HuH-7 (cell line): ENCODE data around the gene ADK.
"Not testable (repeated sequence)": the region's sequence is repeated elsewhere in the genome, so short reads cannot be mapped to it uniquely, and the experiment has no call there.

Experiments
- DNase-seq: peaks from one replicate; pipeline ENCODE4 v3.0.0; 2011; ENCODE audit warnings: low spot score

ADK gene

DNA sequence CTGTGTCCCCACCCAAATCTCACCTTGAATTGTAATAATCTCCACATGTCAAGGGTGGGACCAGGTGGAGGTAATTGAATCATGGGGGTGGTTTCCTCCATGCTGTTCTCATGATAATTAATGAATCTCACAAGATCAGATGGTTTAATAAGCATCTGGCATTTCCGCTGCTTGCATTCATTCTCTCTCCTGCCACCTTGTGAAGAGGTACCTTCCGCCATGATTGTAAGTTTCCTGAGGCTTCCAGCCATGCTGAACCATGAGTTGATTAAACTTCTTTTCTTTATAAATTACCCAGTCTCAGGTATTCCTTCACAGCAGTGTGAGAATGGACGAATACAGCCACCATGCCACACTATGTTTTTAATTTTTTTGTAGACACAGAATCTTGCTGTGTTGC is 345.3 kb downstream of the ADK start:
- DNase-seq, result not testable (repeated sequence)

DNA sequence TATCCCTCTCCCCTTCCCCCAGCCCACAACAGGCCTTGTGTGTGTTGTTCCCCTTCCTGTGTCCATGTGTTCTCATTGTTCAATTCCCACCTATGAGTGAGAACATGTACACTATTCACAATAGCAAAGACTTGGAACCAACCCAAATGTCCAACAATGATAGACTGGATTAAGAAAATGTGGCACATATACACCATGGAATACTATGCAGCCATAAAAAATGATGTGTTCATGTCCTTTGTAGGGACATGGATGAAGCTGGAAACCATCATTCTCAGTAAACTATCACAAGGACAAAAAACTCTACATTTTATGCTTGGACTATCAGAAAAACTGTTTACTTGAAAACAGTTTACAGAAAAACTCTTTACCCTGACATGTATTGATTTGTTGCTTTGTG is 347.6 kb downstream of the ADK start:
- not testable (repeated sequence) for DNase-seq

DNA sequence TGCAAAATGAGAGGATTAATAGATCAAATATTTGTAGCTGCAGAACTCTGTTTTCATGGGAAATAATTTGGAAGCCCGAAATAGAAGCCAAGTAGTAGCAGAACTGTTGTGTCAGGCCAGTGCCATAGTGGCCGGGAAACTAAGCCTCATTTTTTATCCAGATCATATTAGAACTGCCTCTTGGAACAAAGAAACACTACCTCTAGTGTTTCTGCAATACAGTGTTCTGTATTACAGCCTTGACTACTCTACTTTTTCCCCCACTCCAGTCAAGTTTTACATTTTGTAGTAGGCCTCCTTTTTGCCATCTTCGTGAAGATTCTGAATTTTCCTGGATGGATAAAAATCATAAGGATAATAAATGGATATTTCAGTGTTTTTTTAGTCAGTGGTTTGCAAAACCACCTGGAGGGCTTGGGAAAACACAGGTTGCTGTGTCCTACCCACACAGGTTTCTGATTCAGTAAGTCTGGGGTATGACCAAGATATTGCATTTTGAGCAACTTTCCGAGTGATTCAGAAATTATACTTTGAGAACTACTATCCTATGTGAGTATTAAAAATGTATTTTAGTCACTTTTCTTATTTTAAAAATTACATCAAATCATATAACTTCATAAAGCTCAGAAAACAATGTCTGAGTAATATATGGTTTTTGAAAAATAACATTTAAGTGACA is 349.1 kb downstream of the ADK start:
- no peak for DNase-seq

DNA sequence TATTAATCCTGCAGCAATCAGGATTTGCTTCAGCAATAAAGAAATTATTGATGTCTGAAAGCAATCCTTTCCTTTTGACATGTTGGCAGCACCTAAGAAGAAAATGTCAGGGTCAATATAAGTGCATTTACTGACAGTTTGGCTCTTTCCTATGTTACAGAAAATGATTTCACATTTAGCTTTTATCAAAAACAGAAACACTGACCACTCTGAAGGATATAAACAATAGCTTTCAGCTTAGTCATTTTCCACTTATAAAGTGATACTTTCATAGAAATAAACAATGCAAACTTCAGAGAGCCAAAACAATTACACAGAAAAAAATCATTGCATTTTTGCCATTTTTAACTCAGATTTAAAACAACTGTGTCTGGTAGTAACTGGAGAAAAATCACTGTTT is 349.8 kb downstream of the ADK start:
- no peak for DNase-seq

- no peak for DNase-seq
Measured at GRCh38 chr10:74502963-74503608, 352.1 kb downstream of the ADK start.

- no peak for DNase-seq
Measured at GRCh38 chr10:74507951-74508350, 356.9 kb downstream of the ADK start.

GRCh38 chr10:74510594-74510993 is 359.6 kb downstream of the ADK start:
- DNase-seq, result no peak

- no peak for DNase-seq
Measured at GRCh38 chr10:74511051-74511450, 360.0 kb downstream of the ADK start.

DNA sequence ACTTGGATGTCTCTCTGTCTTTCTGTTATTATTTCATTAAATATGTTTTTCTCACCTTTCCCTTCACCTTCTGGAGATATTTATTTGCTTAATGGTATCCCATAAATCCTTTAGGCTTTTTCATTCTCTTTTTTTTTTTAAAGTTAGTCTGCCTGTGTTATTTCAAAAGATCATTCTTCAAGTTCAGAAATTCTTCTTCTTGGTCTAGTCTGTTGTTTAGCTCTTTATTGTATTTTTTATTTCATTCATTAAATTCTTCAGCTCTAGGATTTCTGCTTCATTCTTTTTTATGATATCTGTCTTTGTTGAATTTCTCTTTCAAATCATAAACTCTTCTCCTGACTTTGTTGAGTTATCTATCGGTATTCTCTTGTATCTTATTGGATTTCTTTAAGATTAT is 363.3 kb downstream of the ADK start:
- no peak for DNase-seq

DNA sequence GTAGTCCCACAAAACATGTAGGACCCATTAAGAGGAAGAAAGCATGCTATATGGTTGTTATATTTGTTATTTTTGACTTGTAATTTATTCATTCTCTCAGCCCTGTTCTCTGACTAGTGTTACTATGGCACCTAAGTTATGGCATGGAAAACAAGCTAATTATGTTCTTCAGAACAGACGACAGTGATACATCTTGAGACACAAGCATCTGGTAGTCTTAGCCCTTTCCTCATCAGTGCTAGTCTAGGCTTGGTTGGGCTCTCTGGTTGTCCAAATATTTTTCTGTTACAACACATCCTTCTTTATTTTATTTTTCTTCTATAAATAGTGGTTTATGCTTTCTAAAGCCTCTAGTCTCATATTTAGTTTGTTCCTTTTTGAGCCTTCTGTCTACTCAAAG is 367.0 kb downstream of the ADK start:
- no peak for DNase-seq

GRCh38 chr10:74521526-74521925 is 370.5 kb downstream of the ADK start:
- DNase-seq, result no peak

- DNase-seq, result no peak
Measured at GRCh38 chr10:74523199-74523598, 372.2 kb downstream of the ADK start.

DNA sequence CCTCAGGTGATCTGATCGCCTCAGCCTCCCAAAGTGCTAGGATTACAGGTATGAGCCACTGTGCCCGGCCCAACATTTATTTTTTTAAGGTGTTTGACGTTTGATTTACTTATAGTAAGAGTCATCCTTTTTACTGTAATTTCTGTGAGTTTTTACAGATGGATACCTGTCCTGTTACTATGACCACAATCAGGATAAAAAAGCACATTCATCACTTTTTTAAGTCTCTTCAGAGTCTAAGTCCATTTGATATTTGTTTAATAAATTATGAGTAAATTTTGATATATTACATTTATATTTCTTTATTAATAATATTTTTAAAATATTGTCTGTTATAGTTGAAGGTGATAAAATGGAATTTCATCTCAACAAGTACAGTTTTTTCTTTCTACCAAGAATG is 374.9 kb downstream of the ADK start:
- DNase-seq, result no peak

GRCh38 chr10:74527611-74528010 is 376.6 kb downstream of the ADK start:
- DNase-seq, result not testable (repeated sequence)

- DNase-seq, result no peak
Measured at GRCh38 chr10:74529205-74529604, 378.2 kb downstream of the ADK start.

- DNase-seq, result no peak
Measured at GRCh38 chr10:74530981-74531380, 380.0 kb downstream of the ADK start.

- DNase-seq, result no peak
Measured at GRCh38 chr10:74539317-74539716, 388.3 kb downstream of the ADK start.

GRCh38 chr10:74541375-74541774 is 390.4 kb downstream of the ADK start:
- DNase-seq, result no peak

DNA sequence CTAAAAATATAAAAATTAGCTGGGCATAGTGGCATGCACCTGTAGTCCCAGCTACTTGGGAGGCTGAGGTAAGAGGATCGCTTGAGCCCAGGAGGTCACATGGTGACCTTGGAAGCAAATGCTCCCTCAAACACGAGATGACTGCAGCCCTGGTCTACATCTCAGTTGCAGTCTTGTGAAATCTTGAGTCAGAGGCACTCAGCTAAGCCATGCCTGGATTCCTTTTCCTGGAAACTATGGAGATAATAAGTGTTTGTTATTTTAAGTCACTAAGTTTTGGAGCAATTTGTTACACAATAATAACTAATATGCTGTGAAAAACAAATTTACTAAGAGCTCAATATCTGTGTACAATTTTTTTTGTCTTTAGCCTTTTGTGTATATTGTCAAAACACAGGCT is 391.1 kb downstream of the ADK start:
- no peak for DNase-seq

GRCh38 chr10:74543276-74543675 is 392.3 kb downstream of the ADK start:
- DNase-seq, result no peak

GRCh38 chr10:74544106-74544505 is 393.1 kb downstream of the ADK start:
- no peak for DNase-seq

DNA sequence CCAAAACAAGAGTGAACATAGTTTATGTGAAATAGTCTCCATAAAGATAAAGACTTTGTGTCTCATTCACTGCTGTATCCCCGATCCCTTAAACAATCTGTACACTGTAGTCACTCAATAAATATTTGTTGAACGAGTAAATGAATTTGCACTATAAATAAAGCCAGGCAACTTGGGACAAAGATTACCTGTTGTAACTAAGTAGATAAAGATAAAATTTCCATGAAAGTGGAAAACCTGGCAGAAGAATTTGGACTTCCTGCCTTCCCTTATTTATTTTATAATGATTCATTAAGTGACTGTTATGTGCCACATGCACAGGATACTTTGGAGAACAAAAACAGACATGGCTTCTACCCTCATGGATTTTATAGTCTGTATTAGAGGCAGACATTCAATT is 397.7 kb downstream of the ADK start:
- no peak for DNase-seq

DNA sequence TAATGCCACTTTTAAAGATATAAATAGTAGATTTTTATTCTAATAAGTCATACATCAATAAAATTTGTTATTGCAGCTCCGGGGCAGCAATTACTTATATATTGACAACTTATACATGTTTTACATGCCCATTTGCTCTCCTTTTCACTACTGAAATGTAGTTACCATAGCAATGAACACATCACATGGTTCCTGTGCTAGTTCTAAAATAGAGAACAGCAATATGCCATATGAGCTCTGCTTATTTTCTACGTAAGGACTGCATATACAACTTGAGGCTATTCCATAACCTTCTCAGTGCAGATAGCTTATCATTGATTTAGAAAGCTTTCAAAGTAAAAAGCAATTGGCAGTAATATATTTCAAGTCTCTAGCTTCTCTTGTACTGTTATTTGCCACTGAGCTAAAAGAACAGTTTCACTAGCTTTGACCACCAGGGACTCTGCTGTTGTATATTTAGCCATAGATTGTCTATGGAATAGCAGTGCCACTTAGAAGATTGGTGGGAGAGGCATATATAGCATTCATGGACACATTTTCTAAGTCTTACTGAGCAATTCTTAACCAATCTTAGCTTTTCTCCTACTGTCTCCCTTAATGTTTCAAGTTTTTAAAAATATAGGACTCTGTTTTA is 405.2 kb downstream of the ADK start:
- no peak for DNase-seq

DNA sequence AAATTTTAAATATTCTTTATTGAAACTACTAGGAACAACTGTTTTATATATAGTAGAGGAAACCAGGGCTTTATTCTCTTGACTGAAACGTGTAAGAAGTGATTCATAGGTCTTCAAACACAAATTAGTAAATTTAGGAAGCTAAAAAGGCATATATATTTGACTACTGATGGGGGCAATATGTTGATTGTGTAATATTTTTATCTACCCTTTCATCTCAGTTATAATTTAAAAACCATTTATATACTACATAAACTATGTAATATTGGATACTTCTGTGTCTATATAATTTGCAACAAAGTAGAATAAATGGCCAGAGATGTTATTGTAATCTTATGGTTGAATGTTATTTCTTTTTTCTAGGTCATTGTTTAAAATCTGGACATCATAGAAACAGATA is 406.1 kb downstream of the ADK start:
- no peak for DNase-seq
